Esophagus squamous epithelium (tissue), 5 donors: ENCODE results near the gene PLCH2. TPM values are rescaled to one million over a fixed set of nuclear protein-coding genes. Genes with fewer than 3 reads are reported as not detected.

Experiments used
- DNase-seq: peaks from one replicate; lab custom pipeline; 2025; lab: John Stamatoyannopoulos, UW
- H3K27ac ChIP-seq, 4 donors: fragments of 200-600 bp; sonication (generic); one replicate each; pipeline ENCODE4 v1.5.1; 2016 to 2019; ENCODE audit warnings: mild to moderate bottlenecking in 1 of 4
- H3K27me3 ChIP-seq, 4 donors: fragments of 200-600 bp; sonication (generic); 1 replicate in 3 of 4; 2 replicates in 1 of 4; pipeline versions ENCODE4 v1.5.1 to v1.6.0; 2017 to 2021; ENCODE audit warnings: antibody characterized with exemption in 1 of 4
- H3K36me3 ChIP-seq, 3 donors: fragments of 200-600 bp; sonication (generic); one replicate each; pipeline ENCODE4 v1.5.1; 2016 to 2019
- H3K4me1 ChIP-seq, 3 donors: fragments of 200-600 bp; sonication (generic); one replicate each; pipeline ENCODE4 v1.5.1; 2017 to 2019
- H3K4me3 ChIP-seq, 4 donors: fragments of 200-600 bp; sonication (generic); 1 replicate in 3 of 4; 2 replicates in 1 of 4; pipeline ENCODE4 v1.5.1; 2016 to 2019; ENCODE audit warnings: mild to moderate bottlenecking in 2 of 4, moderate library complexity in 1 of 4
- H3K9me3 ChIP-seq, 3 donors: fragments of 200-600 bp; sonication (generic); one replicate each; pipeline ENCODE4 v1.5.1; 2016 to 2019
- POLR2A ChIP-seq, 4 donors: fragments of 450-650 bp; IDR thresholded peaks; one replicate each; pipeline ENCODE4 v1.6.1; 2017; ENCODE audit warnings: antibody characterized with exemption in 4 of 4, mild to moderate bottlenecking in 4 of 4, moderate library complexity in 3 of 4
- WGBS, 2 donors: methylation state at CpG; one replicate each; pipeline ENCODE4 v1.1.5; 2018; 5-methylcytosine and 5-hydroxymethylcytosine counted together
- intact Hi-C: fragments of 100-400 bp; cut with DNase I; formaldehyde crosslinking; loops from one replicate; pipeline ENCODE4 v1.15.0; 2022
- total RNA-seq, 4 donors: library from RNA; depleted of rRNA; stranded (reverse); fragments of >200 nt; gene quantifications; one replicate each; pipeline ENCODE4 v1.1.0, GENCODE V29; 2016
- TF ChIP-seq, protein P1 (sequence below), 6 experiments: fragments of 450-650 bp in 4 of 6; fragments of 200-600 bp in 2 of 6; sonication (generic) in 2 of 6; IDR thresholded peaks; one replicate each; pipeline ENCODE4 v1.5.1; 2016 to 2019; ENCODE audit warnings: antibody characterized with exemption in 6 of 6, mild to moderate bottlenecking in 4 of 6, moderate library complexity in 4 of 6
- donor health status: DM: yes; HTN: yes; CAD: no.

The PLCH2 gene
- total RNA-seq, 4 donors from 2014 or later = 26.1 to 34.3 (median 31.5) TPM

DNA sequence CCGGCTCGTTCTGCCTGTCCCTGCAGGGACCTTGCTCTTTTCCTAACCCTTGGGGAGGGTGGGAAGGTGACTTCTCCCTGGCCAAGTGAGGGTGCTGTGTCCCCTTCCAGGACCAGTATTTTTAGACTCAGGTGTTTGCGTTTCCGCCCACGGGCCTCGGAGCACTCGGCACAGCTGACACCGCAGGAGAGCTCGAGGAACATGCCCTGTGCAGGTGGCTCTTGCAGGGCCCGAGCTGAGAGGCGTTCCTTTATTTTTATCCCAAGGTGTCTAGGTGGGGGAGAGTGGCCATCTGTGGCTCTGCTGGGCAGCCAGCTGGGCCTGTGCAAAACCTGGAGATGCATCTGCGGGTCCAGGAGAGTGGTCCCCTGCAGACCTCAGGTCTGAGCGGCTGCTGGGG is 16.0 kb downstream of the PLCH2 start:
- TF ChIP-seq, protein P1, sequence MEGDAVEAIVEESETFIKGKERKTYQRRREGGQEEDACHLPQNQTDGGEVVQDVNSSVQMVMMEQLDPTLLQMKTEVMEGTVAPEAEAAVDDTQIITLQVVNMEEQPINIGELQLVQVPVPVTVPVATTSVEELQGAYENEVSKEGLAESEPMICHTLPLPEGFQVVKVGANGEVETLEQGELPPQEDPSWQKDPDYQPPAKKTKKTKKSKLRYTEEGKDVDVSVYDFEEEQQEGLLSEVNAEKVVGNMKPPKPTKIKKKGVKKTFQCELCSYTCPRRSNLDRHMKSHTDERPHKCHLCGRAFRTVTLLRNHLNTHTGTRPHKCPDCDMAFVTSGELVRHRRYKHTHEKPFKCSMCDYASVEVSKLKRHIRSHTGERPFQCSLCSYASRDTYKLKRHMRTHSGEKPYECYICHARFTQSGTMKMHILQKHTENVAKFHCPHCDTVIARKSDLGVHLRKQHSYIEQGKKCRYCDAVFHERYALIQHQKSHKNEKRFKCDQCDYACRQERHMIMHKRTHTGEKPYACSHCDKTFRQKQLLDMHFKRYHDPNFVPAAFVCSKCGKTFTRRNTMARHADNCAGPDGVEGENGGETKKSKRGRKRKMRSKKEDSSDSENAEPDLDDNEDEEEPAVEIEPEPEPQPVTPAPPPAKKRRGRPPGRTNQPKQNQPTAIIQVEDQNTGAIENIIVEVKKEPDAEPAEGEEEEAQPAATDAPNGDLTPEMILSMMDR (IDR thresholded peaks at IDR 0.05) = no peak
- TF ChIP-seq POLR2A (IDR thresholded peaks at IDR 0.05) = no peak
- Histone ChIP-seq H3K4me1 (no peaks in the 10 kb centered on the region), H3K27me3 (no peaks in the 10 kb centered on the region), H3K9me3 (peaks cover 0 to 13% (median 0%) of the 10 kb centered on the region in 3 donors), H3K36me3 (peaks cover 0 to 58% (median 0%) of the 10 kb centered on the region in 3 donors), H3K27ac (no peak overlapping the region), H3K4me3 (no peak overlapping the region)
- DNase-seq = no peak
- intact Hi-C loops = no loop called here
- WGBS, 2 donors = no CpG with 5 or more reads among the region's 13 CpGs

DNA sequence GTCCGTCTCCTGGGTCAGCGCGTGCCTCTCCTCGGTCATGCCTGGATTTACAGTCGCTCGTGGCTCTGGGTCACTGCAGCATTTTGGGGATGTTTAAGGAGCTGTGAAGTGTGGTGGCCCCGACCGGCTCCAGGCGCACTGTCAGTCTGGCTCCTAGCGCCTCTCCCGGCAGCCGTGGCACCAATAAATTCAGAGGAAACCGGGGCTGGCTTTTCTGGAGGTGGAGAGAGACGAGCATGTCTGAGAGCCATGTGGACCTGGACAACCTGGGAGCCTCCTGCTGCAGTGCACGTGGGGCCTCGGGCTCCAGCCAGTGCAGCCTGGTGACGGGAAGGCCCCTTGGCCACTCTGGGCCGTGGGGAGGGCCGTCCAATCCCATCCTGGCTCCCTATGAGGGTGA is 17.1 kb downstream of the PLCH2 start:
- Histone ChIP-seq H3K4me1 (no peaks in the 10 kb centered on the region), H3K9me3 (peaks cover 0 to 4% (median 0%) of the 10 kb centered on the region in 3 donors), H3K27ac (no peak overlapping the region), H3K27me3 (no peaks in the 10 kb centered on the region), H3K4me3 (no peak overlapping the region), H3K36me3 (peaks cover 0 to 47% (median 0%) of the 10 kb centered on the region in 3 donors)
- TF ChIP-seq, protein P1 (IDR thresholded peaks at IDR 0.05) = no peak
- TF ChIP-seq POLR2A (IDR thresholded peaks at IDR 0.05) = no peak
- intact Hi-C loops = no loop called here
- 62% methylated on average over 4 of the region's 19 CpGs; no CpG with 5 or more reads in 1 of the 2 donors for WGBS, 2 donors
- DNase-seq = no peak

DNA sequence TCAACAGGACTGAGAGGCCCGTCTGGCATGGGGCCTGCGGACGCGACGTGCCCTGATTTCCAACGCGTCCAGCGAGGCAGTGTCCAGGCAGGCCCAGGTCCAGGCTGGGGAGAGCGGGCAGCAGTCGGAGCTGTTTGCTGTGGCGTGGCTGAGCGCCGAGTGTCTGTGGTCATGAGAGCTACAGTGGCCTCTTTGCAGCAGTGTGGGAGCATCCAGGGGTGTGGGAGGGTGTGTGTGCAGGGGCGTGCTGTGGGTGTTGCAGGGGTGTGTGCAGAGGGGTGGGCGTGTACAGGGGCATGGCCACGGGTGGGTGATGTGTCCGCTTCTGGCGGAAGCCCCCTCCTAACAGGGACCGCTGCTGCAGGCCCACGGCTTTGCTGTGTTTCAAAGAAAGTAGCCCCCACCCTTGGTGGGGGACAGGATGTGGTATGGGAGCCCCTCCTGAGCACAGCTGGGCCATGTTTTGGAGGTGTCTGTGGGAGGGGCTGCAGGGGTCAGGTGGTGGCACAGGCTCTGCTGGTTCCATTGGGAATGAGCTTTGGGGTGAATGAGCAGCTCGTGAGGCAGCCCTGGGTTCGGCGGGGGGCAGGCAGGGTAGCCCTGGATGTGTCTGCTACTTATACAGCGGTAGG is 17.7 kb downstream of the PLCH2 start:
- no peaks in the 10 kb centered on the region for H3K9me3 ChIP-seq
- H3K4me1 ChIP-seq = no peaks in the 10 kb centered on the region
- H3K36me3 ChIP-seq = peaks cover 0 to 41% (median 0%) of the 10 kb centered on the region in 3 donors
- no peak overlapping the region for H3K27ac ChIP-seq
- TF ChIP-seq, protein P1 (IDR thresholded peaks at IDR 0.05) = no peak
- TF ChIP-seq POLR2A (IDR thresholded peaks at IDR 0.05) = no peak
- H3K4me3 ChIP-seq = no peak overlapping the region
- WGBS, 2 donors = 48 to 78% methylated on average over 4 to 7 of the region's 24 CpGs
- no peak for DNase-seq
- peaks cover 0 to 3% (median 0%) of the 10 kb centered on the region in 4 donors for H3K27me3 ChIP-seq
- intact Hi-C loops = no loop called here

DNA sequence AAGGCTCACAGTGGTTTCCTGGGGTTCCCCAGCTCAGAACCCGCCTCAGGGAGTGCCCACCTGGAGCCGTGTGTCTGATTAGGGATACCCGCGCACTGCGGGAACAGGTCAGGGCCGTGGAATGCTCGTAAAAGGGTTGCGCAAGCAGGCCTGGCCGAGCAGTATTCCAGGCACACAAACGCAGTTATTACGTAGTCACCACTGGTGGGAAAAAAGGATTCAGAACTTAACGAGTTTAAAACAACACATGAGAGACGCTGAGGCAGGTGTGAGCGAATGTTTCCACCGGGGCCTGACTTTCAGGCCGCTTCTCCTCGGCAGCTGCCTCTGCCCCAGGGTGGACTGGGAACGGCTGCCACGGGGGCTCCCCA is 18.2 kb downstream of the PLCH2 start:
- Histone ChIP-seq H3K4me1 (no peaks in the 10 kb centered on the region), H3K36me3 (peaks cover 0 to 39% (median 0%) of the 10 kb centered on the region in 3 donors), H3K27ac (no peak overlapping the region), H3K27me3 (peaks cover 0 to 8% (median 0%) of the 10 kb centered on the region in 4 donors), H3K4me3 (no peak overlapping the region), H3K9me3 (no peaks in the 10 kb centered on the region)
- no peak for DNase-seq
- 53 to 54% methylated on average over 16 to 19 of the region's 19 CpGs for WGBS, 2 donors
- TF ChIP-seq POLR2A (IDR thresholded peaks at IDR 0.05) = no peak
- TF ChIP-seq, protein P1 (IDR thresholded peaks at IDR 0.05) = no peak
- intact Hi-C loops = no loop called here

DNA sequence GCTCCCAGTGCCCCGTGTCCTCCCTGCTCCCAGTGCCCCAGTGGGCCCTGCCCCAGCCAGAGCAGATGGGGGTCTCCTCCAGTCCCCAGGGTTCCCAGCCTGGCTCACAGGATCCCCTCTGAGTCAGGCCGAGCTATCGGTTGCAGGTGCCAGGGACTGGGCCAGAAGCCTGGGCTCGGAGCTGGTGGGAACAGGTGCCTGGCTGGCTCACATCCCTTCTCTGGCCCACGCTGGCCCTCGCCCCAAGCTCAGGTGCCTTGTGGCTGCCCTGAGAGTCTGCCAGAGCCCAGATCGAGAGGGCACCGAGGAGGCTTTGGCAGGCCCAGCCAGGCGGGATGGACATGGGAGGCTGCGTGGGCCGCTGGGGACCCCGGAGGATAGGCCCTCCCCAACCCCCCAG is 18.9 kb downstream of the PLCH2 start:
- no CpG with 5 or more reads among the region's 12 CpGs for WGBS, 2 donors
- TF ChIP-seq POLR2A (IDR thresholded peaks at IDR 0.05) = no peak
- TF ChIP-seq, protein P1 (IDR thresholded peaks at IDR 0.05) = no peak
- Histone ChIP-seq H3K36me3 (peaks cover 0 to 38% (median 0%) of the 10 kb centered on the region in 3 donors), H3K4me3 (no peak overlapping the region), H3K27me3 (peaks cover 0 to 15% (median 0%) of the 10 kb centered on the region in 4 donors), H3K27ac (no peak overlapping the region), H3K9me3 (no peaks in the 10 kb centered on the region), H3K4me1 (peaks cover 0 to 4% (median 0%) of the 10 kb centered on the region in 3 donors)
- intact Hi-C loops = no loop called here
- no peak for DNase-seq
